ENCODE data around the gene ENOX1.

The ENOX1 gene

DNA sequence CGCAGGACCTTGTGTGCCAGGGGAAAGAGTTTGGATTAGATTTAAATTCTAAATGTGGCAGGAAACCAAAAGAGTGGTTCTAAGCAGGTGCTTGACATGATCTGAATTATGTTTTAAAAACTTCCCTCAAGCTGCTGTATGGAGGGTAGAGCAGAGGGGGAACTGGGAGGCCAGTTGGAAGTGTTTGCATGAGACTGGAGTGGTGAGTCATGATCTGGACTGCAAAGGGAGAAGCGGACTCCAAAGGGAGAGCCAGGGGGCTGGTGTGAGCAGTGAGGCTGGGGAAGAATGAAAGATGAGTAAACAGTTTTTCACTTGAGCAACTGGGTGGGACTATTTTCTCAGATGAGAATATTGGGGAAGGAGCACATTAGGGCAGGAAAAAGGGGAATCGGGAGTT, 557.3 kb downstream of the ENOX1 start:
- DNase-seq, result no peak

DNA sequence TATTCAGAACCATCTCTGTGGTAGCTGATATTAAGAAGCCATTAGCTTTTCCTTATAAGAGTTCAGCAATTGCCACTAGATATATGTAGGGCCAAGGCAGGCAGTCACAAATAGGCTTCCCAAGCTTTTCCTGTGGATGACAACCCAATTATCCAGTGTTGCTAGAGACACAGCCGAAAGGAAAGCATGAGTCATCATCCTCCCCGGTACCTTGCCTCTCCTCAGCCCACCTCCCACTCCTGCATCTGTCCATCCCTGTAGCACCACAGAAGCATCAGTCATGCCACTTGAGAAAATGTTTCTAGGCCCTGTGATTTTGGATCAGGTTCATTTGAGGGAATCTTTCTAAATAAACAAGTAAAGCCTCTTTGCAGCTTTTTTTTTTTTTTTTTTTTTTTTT, 559.1 kb downstream of the ENOX1 start:
- DNase-seq, result no peak

DNA sequence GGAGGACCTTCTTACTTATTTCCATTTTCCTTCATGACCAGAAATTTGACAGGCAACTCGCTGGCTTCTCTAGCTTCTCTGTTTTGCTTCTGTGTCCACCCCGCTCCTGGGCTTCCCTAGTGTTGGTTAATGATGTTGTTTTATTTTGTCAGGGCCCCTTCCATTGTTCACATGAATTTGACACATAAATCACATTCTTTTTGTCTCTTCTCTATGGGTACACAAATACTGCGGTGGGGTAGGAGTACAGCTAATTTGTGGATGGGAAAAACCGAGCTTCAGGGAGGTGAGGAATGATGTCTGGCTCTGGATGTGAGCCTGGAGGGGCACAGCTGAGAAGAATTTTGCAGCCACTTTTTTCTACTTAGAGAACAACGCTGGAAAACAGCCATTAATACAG, 563.6 kb downstream of the ENOX1 start:
- no peak for DNase-seq

DNA sequence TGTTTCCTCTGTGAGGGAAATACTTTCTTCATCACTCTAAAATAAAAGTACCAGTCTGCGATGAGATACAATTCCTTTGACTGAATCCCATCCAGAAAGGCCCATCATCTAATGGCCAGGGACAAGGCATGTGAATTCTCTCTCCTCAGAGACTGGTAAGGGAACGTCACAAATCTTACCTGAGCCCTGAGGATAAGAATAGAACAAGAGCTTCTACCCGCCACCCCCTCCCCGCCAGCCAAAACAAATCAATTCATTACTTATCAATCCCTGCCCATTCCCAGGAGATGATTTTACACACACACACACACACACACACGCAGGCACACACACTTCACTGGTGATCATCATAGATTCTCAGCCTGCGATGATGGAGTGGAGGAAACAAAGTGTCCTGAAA, 564.7 kb downstream of the ENOX1 start:
- no peak for DNase-seq

DNA sequence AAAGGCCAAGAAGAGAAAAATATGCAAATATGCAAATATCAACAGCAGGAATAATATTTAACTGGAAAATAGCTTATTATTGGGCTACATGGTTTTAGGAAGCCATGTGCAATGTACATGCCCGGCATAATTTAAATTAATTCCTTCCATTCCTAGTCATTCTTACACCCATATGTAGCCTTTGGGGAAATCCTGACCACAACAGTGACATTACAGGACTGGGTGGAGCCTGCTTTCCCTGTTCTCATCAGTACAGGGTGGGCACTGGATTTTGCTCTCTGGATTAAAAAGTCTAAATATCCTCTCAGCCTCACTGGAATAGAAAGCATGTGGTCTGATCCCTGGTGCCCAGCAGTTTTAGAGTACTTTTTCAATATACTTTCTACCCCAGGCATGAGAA, 565.2 kb downstream of the ENOX1 start:
- no peak for DNase-seq

DNA sequence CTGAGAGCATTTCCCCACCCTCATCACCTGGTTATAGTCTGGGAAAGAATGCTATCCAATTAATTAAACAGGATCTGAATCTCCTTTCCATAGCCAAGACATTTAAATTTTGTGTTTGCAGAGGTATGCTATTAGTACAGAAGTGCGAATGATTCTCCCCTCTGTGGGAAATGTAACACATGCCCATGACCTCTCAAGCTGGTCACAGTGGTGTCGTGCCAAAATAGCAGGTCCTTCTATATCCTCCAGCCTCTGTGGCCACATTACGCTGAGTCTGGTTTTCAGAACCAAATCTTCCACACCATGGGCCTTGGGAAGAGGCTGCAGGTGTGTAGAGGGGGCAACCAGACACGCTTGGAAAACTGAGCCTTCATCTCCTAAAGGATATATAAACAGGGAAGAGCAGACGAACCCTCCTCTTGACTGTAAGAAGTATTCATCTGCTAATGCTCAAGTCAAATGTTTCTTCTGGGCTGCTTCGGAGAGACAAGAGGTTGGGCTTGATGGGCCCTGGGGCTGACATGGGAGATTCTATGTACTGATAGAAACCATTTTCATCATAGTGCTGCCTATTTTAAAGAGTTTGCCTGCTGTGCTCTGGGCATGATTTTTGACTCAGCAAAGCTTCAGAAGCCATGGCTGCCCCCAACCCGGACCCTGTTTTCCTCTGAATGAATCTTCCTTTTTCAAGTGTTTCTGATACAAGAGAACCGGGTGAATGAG, 565.7 kb downstream of the ENOX1 start:
- no peak for DNase-seq

DNA sequence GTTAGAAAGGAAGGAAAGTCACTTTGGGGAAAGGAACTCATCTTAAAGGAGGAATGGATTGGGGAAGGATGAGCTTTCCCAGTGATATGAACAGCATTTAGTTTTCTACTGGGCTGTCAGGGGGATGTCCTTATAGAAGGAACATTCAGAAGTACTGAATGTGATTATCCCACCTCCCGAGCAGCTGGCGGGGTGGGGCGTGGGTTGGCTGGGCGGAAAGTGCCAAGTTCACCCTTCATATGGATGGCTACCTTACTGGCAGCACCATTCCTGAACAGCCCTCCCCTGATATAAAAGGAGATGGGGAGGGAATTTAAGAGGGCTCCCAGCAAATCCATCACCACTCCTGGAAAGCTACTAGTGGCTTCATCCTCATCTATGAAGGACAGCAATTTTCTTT, 572.6 kb downstream of the ENOX1 start:
- no peak for DNase-seq

DNA sequence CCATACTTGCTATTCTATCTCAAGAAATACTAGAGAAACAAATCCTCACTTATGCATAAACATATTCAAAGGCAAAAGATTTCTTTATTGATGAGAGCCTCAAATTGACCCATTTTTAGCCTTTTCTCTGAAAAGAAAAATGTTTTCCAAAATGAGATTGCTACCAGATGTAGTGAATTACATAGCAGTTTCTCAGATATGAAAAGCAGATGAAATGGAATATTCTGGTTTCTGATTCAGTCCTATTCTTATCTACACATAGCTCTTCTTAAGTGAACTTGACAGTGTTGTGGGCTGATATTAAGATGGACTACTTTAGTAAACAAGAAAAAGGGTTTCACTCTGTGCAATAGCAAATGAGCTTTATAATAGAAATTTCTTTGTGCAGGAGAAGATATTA, 579.9 kb downstream of the ENOX1 start:
- no peak for DNase-seq

DNA sequence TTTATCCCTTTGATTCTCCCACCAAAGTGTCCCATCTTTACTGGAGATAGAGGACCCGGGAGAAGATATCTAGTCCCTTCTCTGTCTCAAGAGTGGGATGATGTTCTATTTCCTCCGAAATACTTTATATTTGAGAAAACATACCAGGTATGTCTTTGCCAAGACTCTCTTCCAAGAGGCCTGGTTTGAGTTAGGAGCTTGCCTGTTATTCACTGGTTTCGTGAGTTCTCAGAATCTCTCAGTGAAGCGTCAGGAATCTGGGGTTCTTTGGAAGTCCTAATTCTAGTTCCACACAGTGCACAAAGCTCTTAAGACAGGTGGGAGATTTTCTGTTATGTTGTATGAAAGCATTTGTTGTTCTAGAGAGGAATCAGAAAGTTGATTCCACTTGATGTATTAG, 581.4 kb downstream of the ENOX1 start:
- DNase-seq, result no peak

DNA sequence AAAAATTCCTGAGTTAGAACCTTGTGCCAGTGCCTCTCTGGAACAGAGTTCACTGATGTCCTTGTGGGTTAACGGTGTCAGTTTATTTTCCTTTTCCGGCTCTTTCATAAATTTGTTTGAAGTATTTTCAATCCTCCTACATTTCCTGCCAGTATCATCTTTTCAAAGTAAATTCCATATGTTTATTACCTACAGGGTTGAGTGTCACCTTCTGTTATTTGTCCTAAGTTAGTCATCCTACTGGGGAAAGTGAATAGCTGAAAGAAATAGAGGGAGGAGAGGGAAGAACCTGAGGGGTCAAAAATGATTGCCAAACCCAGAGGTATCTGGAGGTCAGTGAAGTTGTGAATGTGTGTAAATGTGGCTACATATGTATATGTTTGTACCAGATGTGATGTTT, 582.2 kb downstream of the ENOX1 start:
- no peak for DNase-seq

DNA sequence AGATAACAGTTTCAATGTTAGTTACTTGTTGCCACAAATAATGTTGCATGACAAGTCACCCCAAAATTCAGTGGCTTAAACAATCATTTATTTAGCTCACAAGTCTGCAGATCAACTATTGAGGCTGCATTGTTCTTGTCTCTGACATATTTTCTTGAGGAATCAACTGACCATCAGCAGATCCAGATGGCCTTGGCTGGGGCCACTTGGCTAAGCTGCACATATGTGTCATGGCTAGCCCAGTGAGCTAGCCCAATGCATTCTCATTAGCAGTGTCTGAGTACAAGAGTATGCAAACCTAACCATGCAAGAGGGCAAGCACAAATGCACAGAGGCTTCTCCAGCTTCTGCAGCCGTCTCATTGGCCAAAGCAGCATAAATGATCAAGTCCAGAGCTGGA, 583.0 kb downstream of the ENOX1 start:
- DNase-seq, result no peak

DNA sequence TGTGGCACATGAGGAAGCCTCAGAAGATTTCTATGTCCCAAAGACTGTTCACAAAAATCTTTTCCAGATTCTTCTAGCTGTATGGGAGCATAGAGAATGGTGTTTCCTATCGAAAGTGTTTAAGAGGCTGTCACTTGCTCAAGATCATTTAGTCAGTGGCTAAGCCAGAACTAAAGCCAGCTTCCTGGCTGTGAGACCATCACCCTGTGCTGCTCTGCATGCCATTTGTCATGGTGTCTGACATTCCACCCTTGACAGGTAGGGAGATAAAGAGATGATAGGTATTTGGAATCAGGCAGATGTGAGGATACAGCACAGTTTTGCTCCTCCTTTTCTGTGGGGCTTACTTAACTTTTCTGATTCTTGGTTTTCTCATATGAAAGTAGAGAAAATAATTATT, 586.0 kb downstream of the ENOX1 start:
- no peak for DNase-seq

DNA sequence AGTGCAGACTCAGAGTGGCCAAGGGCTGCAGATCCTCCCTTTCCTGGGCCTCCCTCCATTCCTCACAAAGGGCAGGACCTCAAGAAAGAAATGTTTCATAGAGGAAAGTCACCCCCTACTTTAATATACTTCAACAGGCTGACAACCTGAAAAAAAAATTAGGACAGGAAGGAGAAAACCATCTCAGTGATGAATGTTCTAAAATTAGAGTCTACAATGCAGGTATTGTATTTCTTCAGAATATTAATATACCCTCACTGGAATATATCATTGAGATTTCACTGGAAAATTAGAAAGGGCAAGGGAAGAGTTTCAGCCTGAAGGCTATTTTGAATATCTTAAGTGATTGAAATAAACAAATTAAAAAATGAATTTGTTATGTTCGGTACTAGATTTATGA, 586.5 kb downstream of the ENOX1 start:
- DNase-seq, result no peak

DNA sequence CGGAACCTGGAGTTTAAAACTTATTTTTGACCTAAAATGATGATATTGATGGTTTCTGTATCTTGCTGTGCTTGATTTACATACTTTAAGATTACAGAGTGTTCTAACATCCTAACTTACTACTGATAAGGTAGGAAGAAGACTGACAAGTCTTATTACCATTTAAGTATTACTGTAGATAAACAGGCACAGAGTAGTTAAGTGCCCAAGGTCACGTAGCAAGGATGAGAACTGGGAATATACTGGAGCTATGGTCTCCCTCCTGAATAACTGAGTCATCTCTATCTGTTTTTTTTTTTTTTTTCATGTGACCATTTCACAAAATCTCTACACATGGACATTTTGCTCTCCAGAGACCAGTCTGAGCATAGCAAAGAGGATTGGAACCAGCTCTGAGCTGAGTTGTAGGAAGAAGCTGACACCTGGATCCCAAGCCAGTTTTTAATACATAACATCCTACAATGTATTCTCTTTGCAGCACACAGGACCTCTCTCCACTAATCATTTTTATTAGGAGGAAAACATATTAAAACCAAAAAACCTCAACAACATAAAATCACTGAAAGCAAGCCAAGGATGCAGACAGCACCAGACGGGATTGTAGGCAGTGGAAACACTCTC, 589.9 kb downstream of the ENOX1 start:
- DNase-seq, result no peak

DNA sequence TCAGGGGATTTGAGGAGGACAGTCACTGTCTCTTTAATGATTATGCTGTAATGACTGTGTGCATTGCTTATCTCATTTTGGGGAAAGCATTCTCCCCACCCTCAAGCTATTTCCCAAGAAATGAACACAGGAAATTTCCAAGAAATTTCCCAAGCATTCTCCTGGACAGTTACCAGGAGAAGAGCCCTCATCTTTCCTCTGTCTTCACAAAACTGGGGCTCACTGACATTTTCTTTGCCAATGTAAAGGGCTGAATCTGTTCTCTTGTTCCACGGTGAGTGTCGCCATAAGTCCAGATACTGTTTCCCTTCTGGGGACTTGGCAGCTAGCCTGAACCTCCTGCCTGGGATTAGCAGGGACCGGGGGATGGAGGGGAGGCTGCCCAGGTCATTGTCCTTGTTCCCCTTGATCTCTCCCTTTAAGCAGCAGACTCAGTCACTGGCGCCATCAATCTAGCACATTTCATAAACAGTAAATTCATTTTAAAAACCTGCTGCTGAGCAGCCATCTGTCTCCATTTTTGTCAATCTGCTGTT, 590.6 kb downstream of the ENOX1 start:
- no peak for DNase-seq

DNA sequence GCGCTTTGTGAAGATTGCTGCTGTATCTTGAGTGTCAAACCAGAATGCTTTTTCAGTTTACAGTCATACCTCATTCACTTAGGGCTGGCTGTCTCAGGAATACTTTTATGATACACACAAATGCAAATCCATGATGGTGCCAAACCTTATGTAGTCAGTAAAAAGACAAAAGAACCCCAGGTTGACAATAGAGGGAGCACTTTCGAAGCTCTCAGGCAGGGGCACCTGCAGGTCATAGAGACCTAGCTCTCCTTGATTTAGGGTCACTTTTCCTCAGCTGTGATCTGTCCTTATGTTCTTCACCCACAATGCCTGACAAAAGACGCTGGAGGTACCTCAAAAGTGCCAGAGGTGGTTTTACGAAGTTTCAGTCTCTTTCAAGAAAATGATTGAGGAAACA, 591.2 kb downstream of the ENOX1 start:
- DNase-seq, result no peak

DNA sequence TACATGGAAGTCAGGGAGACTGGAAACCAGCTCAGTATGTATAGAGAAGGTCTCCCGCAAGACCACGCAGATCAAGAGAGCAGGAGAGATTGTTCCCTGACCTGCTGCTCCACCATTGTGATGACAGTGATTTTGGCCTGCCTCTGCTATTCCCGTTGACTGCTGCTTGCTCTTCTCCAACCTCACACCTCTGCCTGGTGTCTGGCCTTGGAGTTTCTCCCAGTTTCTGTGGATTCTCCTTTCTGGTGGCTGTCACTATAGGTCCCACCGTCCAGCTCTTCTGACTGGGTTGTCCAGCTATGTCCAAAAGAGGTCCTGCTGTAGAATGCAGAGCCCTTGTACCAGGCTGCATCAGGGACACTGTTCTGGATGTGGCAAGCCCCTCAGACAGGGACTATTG, 591.7 kb downstream of the ENOX1 start:
- no peak for DNase-seq

DNA sequence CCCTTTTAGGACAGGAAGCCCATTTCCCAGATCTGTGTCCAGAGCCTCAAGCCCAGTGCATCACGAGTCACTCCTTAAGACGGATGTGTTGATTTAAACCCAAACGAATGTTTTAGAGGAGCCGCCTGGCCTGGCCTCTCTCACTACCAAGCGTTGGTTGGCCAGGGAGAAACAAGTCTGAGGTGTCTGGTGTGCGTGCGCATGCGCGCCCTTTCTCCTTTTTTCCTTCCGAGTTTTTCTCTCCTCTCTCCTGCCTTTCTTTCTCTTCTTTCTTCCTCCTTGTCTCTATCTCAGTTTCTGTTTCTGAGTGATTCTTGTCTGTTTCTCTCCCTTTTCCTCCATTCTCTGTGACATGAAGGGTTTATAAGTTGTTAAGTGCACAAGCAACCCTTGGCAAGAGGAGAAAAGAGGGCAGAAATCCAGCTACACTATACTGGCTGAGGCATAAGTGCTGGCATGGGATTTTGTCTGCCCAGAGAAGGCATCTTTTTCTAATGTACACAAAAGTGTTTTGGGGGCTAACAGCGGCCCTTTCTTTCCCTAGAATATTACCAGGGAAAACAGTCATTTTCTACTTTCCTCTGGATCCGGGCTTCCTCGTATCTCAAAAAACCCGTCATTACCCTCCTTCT, 592.9 kb downstream of the ENOX1 start:
- DNase-seq, result no peak

DNA sequence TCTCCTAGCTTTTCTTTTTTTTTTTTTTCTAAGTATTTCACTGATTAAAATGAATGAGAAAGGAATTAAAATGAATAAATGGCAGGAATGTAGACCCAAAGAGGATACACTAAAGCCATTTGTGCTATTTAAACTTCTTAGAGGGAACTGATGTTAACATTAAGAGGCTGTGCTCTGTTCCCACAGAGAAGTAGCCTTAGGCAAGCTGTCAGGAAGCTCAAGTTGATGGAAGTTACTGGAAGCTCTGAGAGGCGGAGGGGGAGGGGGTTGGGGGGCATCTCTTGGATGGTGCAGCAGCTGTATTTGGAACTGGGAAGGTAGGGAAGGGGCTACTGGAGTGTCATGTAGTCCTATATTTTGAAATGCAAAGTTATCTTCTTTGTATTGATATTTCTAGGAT, 595.2 kb downstream of the ENOX1 start:
- DNase-seq, result no peak

DNA sequence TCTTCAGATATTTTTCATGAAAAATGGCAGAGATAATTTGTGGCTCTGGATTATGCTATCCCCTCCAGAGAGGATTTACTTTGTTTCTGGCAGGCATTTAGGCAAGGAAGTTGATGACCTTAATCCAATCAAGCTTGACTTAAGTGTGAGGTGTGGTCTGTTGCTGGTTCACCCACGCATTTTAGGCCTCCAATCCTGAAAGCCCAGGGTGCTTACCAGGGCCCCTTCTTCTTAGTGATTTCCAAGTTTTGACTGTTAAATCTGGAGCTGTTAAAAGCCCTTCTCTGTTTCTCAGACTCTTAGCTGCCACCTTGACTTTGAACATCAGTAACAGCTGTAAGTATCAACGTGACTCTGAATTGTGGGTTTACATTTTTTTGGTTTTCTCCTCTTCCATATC, 601.5 kb downstream of the ENOX1 start:
- no peak for DNase-seq

DNA sequence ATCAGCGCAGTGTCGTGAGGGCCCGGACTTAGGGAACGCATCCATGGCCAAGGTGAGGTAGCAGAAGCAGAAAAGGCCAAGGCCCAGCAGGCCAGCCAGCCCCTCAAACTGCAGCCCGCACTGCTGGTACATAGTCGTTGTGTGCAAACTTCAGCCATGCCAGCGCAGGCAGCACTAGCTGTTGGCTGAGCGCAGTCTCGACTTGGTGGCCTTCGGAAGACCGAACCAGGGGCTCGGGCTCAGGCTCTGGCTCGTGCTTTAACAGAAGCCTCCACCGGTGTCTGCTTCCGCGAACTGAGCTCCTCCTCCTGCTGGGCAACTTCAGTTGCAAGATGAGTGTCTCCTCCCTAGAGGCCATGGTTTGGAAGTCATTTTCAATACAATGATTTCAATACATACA, 605.9 kb downstream of the ENOX1 start:
- DNase-seq, result no peak

DNA sequence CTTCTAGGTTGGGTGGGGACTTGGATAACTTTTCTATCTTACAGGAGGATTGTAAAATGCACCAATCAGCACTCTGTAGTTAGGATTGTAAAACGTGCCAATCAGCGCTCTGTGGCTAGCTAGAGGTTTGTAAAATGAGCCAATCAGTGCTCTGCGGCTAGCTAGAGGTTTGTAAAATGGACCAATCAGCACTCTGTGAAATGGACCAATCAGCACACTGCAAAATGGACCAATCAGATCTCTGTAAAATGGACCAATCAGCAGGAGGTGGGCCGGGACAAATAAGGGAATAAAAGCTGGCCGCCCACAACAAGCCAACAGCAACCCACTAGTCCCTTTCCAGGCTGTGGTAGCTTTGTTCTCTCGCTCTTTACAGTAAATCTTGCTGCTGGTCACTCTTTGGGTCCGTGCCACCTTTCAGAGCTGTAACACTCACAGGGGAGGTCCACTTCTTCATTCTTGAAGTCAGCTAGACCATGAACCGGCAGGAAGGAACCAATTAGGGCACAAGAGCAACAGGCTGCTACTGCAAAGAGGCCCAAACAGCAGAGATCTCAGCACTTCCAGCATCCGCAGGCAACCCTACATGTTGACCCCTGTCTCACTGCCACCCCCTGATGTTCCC, 606.6 kb downstream of the ENOX1 start:
- DNase-seq, result no peak

DNA sequence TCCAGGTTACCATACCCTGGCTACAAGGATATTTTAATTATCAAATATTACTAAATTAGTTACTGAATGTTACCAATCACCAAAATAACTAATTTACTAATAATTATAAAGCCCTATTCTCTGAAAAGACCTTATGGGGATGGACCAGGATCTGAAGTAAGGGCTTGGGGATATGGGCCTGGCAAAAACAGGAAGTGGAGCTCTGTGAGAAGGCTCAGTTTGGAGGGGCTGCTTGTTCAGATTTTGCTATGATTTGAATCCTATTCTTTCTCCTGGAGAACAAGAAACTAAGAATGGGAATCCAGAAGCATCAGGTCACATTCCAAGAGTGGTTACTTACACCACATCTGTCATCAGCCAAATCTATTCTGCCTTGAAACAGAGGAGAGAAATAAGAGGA, 615.3 kb downstream of the ENOX1 start:
- DNase-seq, result no peak

DNA sequence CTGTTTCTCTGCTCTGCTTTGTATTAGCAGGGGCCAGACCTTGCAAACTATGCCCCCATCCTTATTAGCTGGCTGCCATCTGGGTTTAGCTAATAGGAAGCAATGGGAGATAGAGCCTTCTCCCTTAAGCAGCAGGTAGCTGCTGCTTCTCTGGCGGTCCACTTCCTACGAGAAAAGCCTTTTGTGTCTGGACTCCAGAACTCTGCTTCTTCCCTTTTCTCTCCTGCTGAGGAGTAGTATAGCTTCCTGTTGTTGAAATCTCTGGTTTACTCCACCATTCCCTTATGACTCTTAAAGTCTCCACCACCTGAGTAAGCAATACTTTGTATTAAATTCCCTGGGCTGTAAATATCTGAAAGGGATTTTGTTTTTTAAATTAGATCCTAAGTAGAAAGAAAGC, 616.3 kb downstream of the ENOX1 start:
- DNase-seq, result no peak
